ENCODE results near the gene LARGE1. TPM values are rescaled to one million over a fixed set of nuclear protein-coding genes. Genes with fewer than 3 reads are reported as not detected.

Gene LARGE1
- total RNA-seq, 4 donors from 2014 or later: 18.7 to 82.1 (median 39.2) TPM

- Histone ChIP-seq H3K27ac (no peak overlapping the region), H3K36me3 (no peaks in the 10 kb centered on the region)
- intact Hi-C loops (cut with DNase I; ENCODE audit: low total_unique reads): no loop called here
These were observed 253.2 kb downstream of the LARGE1 start for GRCh38 chr22:33666961-33667619.

GRCh38 chr22:33666279-33666960 lies 253.9 kb downstream of the LARGE1 start:
- Histone ChIP-seq H3K36me3 (no peaks in the 10 kb centered on the region), H3K4me1 (peaks cover 0 to 5% of the 10 kb centered on the region in 2 donors), H3K27ac (no peak overlapping the region), H3K4me3 (no peak overlapping the region), H3K27me3 (no peaks in the 10 kb centered on the region), H3K9me3 (no peaks in the 10 kb centered on the region)
- no peak for DNase-seq
- intact Hi-C loops (cut with DNase I; ENCODE audit: low total_unique reads): no loop called here
- TF ChIP-seq POLR2A (IDR thresholded peaks at IDR 0.05) (no peak), CTCF (IDR thresholded peaks at IDR 0.05) (no peak)

More at GRCh38 chr22:33666961-33667619, 253.2 kb downstream of the LARGE1 start:
- Histone ChIP-seq H3K9me3 (no peaks in the 10 kb centered on the region), H3K4me3 (no peak overlapping the region), H3K4me1 (peaks cover 0 to 5% of the 10 kb centered on the region in 2 donors), H3K27me3 (no peaks in the 10 kb centered on the region)
- TF ChIP-seq CTCF (IDR thresholded peaks at IDR 0.05): no peak
- no peak for TF ChIP-seq POLR2A (IDR thresholded peaks at IDR 0.05)
- no peak for DNase-seq

GRCh38 chr22:33659448-33659847 lies 260.8 kb downstream of the LARGE1 start:
- DNase-seq: peak; percentile 30 to 39
- Histone ChIP-seq H3K27ac (peak overlapping the region; percentile 43 to 47), H3K36me3 (no peaks in the 10 kb centered on the region), H3K4me1 (peaks cover 0 to 20% of the 10 kb centered on the region in 2 donors), H3K9me3 (no peaks in the 10 kb centered on the region), H3K4me3 (no peak overlapping the region), H3K27me3 (no peaks in the 10 kb centered on the region)
- intact Hi-C loops (cut with DNase I; ENCODE audit: low total_unique reads): no loop called here
- TF ChIP-seq CTCF (IDR thresholded peaks at IDR 0.05) (no peak), POLR2A (IDR thresholded peaks at IDR 0.05) (no peak)

GRCh38 chr22:33658775-33659174 lies 261.5 kb downstream of the LARGE1 start:
- no peaks in the 10 kb centered on the region for H3K36me3 ChIP-seq
- peak overlapping the region; percentile 43 to 47 for H3K27ac ChIP-seq
- no peaks in the 10 kb centered on the region for H3K27me3 ChIP-seq
- DNase-seq: peak; percentile 24 to 44
- H3K4me1 ChIP-seq: peaks cover 0 to 20% of the 10 kb centered on the region in 2 donors
- no peaks in the 10 kb centered on the region for H3K9me3 ChIP-seq
- no peak for TF ChIP-seq POLR2A (IDR thresholded peaks at IDR 0.05)
- no peak for TF ChIP-seq CTCF (IDR thresholded peaks at IDR 0.05)
- H3K4me3 ChIP-seq: no peak overlapping the region
- intact Hi-C loops (cut with DNase I; ENCODE audit: low total_unique reads): no loop called here

- peak overlapping the region; percentile 1 to 69 for H3K27ac ChIP-seq
- intact Hi-C loops (cut with DNase I; ENCODE audit: low total_unique reads): no loop called here
These were observed 262.6 kb downstream of the LARGE1 start for GRCh38 chr22:33657670-33658069.

More at GRCh38 chr22:33657670-33658069, 262.6 kb downstream of the LARGE1 start:
- Histone ChIP-seq H3K36me3 (no peaks in the 10 kb centered on the region), H3K4me1 (peaks cover 0 to 20% of the 10 kb centered on the region in 2 donors), H3K27me3 (no peaks in the 10 kb centered on the region), H3K4me3 (no peak overlapping the region), H3K9me3 (no peaks in the 10 kb centered on the region)
- no peak for DNase-seq
- TF ChIP-seq CTCF (IDR thresholded peaks at IDR 0.05): no peak
- no peak for TF ChIP-seq POLR2A (IDR thresholded peaks at IDR 0.05)

All from uterus (tissue), 4 donors.